ENCODE measurements around the gene SF3B6.
A peak's percentile ranks its signal among the peaks of the same experiment; 100 is the strongest.

SF3B6 gene

GRCh38 chr2:24076849-24077534 lies 866 bp upstream of the SF3B6 start:
- Histone ChIP-seq H3K4ac (ENCODE audit: low read length) (peak overlapping the region; percentile 53), H2BK15ac (ENCODE audit: low read length) (no peak overlapping the region), H2BK120ac (ENCODE audit: low read depth, low read length) (no peak overlapping the region), H3K27me3 (ENCODE audit: control insufficient read depth in 3 of 3, insufficient read depth in 3 of 3, low read depth in 1 of 3, low read length in 3 of 3) (no peaks in the 10 kb centered on the region), H3K9ac (ENCODE audit: low read depth, low read length, poor library complexity) (peak overlapping the region; percentile 82), H3K4me1 (ENCODE audit: control insufficient read depth in 2 of 2, insufficient read depth in 1 of 2, low read depth in 1 of 2, low read length in 2 of 2) (peaks cover 2 to 6% of the 10 kb centered on the region in 2 donors), H3K9me3 (replicated peaks in 1 of 2; ENCODE audit: control insufficient read depth in 2 of 2, insufficient read depth in 1 of 2, low read depth in 1 of 2, low read length in 2 of 2) (no peaks in the 10 kb centered on the region), H3K4me2 (ENCODE audit: insufficient read depth, low read length, poor library complexity, severe bottlenecking) (peak overlapping the region; percentile 84), H3K18ac (ENCODE audit: low read length) (peak overlapping the region; percentile 78), H2BK12ac (ENCODE audit: low read length) (no peak overlapping the region), H3K27ac (replicated peaks; ENCODE audit: low read length) (no peak overlapping the region), H3K79me1 (ENCODE audit: low read depth, low read length) (no peaks in the 10 kb centered on the region), H3K36me3 (replicated peaks in 1 of 2; ENCODE audit: control insufficient read depth in 2 of 2, insufficient read depth in 2 of 2, low read length in 2 of 2) (peaks cover 6 to 64% of the 10 kb centered on the region in 2 donors), H3K23ac (ENCODE audit: low read depth, low read length, poor library complexity) (peak overlapping the region; percentile 78), H4K91ac (ENCODE audit: low read depth, low read length, poor library complexity) (no peak overlapping the region), H2AK5ac (ENCODE audit: low read depth, low read length) (peak overlapping the region; percentile 95), H2AFZ (ENCODE audit: low read length) (peak overlapping the region; percentile 80), H3K14ac (ENCODE audit: low read length) (no peak overlapping the region), H3K4me3 (ENCODE audit: low read length in 2 of 2) (peak overlapping the region; percentile 83 to 89), H2BK5ac (ENCODE audit: low read length) (no peak overlapping the region), H4K8ac (ENCODE audit: low read depth, low read length) (peak overlapping the region; percentile 52)
- DNase-seq (ENCODE audit: low spot score), result no peak
- WGBS, 2 donors (ENCODE audit: extremely low coverage in 2 of 2, insufficient read length in 2 of 2, insufficient replicate concordance in 1 of 2), result no CpG with 5 or more reads among the region's 41 CpGs

DNA sequence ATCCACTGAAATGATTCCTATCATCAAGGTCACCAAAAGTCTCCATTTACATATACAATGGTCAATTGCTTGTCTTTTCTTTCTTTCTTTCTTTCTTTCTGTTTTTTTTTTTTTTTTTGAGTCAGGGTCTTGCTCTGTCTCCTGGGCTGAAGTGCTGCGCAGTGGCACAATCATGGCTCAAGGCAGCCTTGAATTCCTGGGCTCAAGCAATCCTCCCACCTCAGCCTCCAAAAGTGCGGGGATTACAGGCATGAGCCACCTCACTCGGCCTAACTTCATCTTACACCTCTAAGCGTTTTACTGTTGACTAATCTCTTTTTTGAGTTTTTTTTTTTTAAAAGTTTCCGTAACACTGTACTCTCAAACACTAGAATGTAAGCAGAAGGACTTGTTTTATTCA lies 867 bp downstream of the SF3B6 start:
- H2BK15ac ChIP-seq (ENCODE audit: low read length), result no peak overlapping the region
- H2BK12ac ChIP-seq (ENCODE audit: low read length), result no peak overlapping the region
- H2AK5ac ChIP-seq (ENCODE audit: low read depth, low read length), result no peak overlapping the region
- H4K91ac ChIP-seq (ENCODE audit: low read depth, low read length, poor library complexity), result no peak overlapping the region
- peak overlapping the region; percentile 11 for H3K4me2 ChIP-seq (ENCODE audit: insufficient read depth, low read length, poor library complexity, severe bottlenecking)
- H3K23ac ChIP-seq (ENCODE audit: low read depth, low read length, poor library complexity), result no peak overlapping the region
- no CpG with 5 or more reads among the region's 5 CpGs for WGBS, 2 donors (ENCODE audit: extremely low coverage in 2 of 2, insufficient read length in 2 of 2, insufficient replicate concordance in 1 of 2)
- no peak overlapping the region for H2BK5ac ChIP-seq (ENCODE audit: low read length)
- H3K14ac ChIP-seq (ENCODE audit: low read length), result no peak overlapping the region
- H2AFZ ChIP-seq (ENCODE audit: low read length), result no peak overlapping the region
- H3K36me3 ChIP-seq (replicated peaks in 1 of 2; ENCODE audit: control insufficient read depth in 2 of 2, insufficient read depth in 2 of 2, low read length in 2 of 2), result peaks cover under 1 to 71% of the 10 kb centered on the region in 2 donors
- H4K8ac ChIP-seq (ENCODE audit: low read depth, low read length), result no peak overlapping the region
- DNase-seq (ENCODE audit: low spot score), result no peak
- H3K27ac ChIP-seq (replicated peaks; ENCODE audit: low read length), result no peak overlapping the region
- peak overlapping the region in 1 of 2 donors; percentile 83 for H3K4me3 ChIP-seq (ENCODE audit: low read length in 2 of 2)
- H3K79me1 ChIP-seq (ENCODE audit: low read depth, low read length), result no peaks in the 10 kb centered on the region
- H2BK120ac ChIP-seq (ENCODE audit: low read depth, low read length), result no peak overlapping the region
- H3K27me3 ChIP-seq (ENCODE audit: control insufficient read depth in 3 of 3, insufficient read depth in 3 of 3, low read depth in 1 of 3, low read length in 3 of 3), result no peaks in the 10 kb centered on the region
- no peak overlapping the region for H3K9ac ChIP-seq (ENCODE audit: low read depth, low read length, poor library complexity)
- H3K4ac ChIP-seq (ENCODE audit: low read length), result no peak overlapping the region
- H3K9me3 ChIP-seq (replicated peaks in 1 of 2; ENCODE audit: control insufficient read depth in 2 of 2, insufficient read depth in 1 of 2, low read depth in 1 of 2, low read length in 2 of 2), result no peaks in the 10 kb centered on the region
- peaks cover 2 to 6% of the 10 kb centered on the region in 2 donors for H3K4me1 ChIP-seq (ENCODE audit: control insufficient read depth in 2 of 2, insufficient read depth in 1 of 2, low read depth in 1 of 2, low read length in 2 of 2)
- H3K18ac ChIP-seq (ENCODE audit: low read length), result no peak overlapping the region

GRCh38 chr2:24073816-24074215 lies 2.3 kb downstream of the SF3B6 start:
- Histone ChIP-seq H3K79me1 (ENCODE audit: low read depth, low read length) (no peaks in the 10 kb centered on the region), H3K36me3 (replicated peaks in 1 of 2; ENCODE audit: control insufficient read depth in 2 of 2, insufficient read depth in 2 of 2, low read length in 2 of 2) (peaks cover 7 to 72% of the 10 kb centered on the region in 2 donors), H2BK12ac (ENCODE audit: low read length) (no peak overlapping the region), H3K9ac (ENCODE audit: low read depth, low read length, poor library complexity) (no peak overlapping the region), H3K18ac (ENCODE audit: low read length) (no peak overlapping the region), H3K4me1 (ENCODE audit: control insufficient read depth in 2 of 2, insufficient read depth in 1 of 2, low read depth in 1 of 2, low read length in 2 of 2) (peaks cover 2 to 6% of the 10 kb centered on the region in 2 donors), H3K4me3 (ENCODE audit: low read length in 2 of 2) (no peak overlapping the region), H2BK120ac (ENCODE audit: low read depth, low read length) (no peak overlapping the region), H2AK5ac (ENCODE audit: low read depth, low read length) (no peak overlapping the region), H4K91ac (ENCODE audit: low read depth, low read length, poor library complexity) (no peak overlapping the region), H3K4ac (ENCODE audit: low read length) (no peak overlapping the region), H4K8ac (ENCODE audit: low read depth, low read length) (no peak overlapping the region), H2AFZ (ENCODE audit: low read length) (no peak overlapping the region), H2BK15ac (ENCODE audit: low read length) (no peak overlapping the region), H3K14ac (ENCODE audit: low read length) (no peak overlapping the region), H3K9me3 (replicated peaks in 1 of 2; ENCODE audit: control insufficient read depth in 2 of 2, insufficient read depth in 1 of 2, low read depth in 1 of 2, low read length in 2 of 2) (no peaks in the 10 kb centered on the region), H2BK5ac (ENCODE audit: low read length) (no peak overlapping the region), H3K4me2 (ENCODE audit: insufficient read depth, low read length, poor library complexity, severe bottlenecking) (no peak overlapping the region), H3K23ac (ENCODE audit: low read depth, low read length, poor library complexity) (no peak overlapping the region), H3K27ac (replicated peaks; ENCODE audit: low read length) (no peak overlapping the region), H3K27me3 (ENCODE audit: control insufficient read depth in 3 of 3, insufficient read depth in 3 of 3, low read depth in 1 of 3, low read length in 3 of 3) (no peaks in the 10 kb centered on the region)
- whole genome bisulfite sequencing, 2 donors (ENCODE audit: extremely low coverage in 2 of 2, insufficient read length in 2 of 2, insufficient replicate concordance in 1 of 2), result no CpG with 5 or more reads among the region's 6 CpGs
- no peak for DNase-seq (ENCODE audit: low spot score)

DNA sequence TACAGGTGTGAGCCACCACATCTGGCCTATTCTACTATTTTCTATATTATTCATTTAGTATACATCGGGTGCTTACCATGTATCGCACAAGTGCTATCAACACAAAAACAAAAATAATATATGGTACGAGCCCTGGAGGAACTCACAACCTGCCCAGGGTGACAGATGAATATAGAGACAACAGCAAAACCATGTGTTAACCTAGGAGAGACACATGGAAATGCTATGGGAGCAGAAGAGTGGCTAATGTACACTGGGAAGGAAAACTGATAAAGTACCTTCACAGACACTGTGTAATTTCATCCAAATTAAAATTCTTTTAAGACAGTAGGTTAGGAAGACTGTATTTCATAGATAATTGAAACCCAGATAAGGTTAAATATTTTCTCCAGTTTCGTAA lies 3.9 kb downstream of the SF3B6 start:
- peaks cover 2 to 6% of the 10 kb centered on the region in 2 donors for H3K4me1 ChIP-seq (ENCODE audit: control insufficient read depth in 2 of 2, insufficient read depth in 1 of 2, low read depth in 1 of 2, low read length in 2 of 2)
- H3K4me3 ChIP-seq (ENCODE audit: low read length in 2 of 2), result no peak overlapping the region
- H3K23ac ChIP-seq (ENCODE audit: low read depth, low read length, poor library complexity), result no peak overlapping the region
- no peaks in the 10 kb centered on the region for H3K27me3 ChIP-seq (ENCODE audit: control insufficient read depth in 3 of 3, insufficient read depth in 3 of 3, low read depth in 1 of 3, low read length in 3 of 3)
- H3K9me3 ChIP-seq (replicated peaks in 1 of 2; ENCODE audit: control insufficient read depth in 2 of 2, insufficient read depth in 1 of 2, low read depth in 1 of 2, low read length in 2 of 2), result no peaks in the 10 kb centered on the region
- no peak overlapping the region for H2BK12ac ChIP-seq (ENCODE audit: low read length)
- H3K4me2 ChIP-seq (ENCODE audit: insufficient read depth, low read length, poor library complexity, severe bottlenecking), result no peak overlapping the region
- no peak overlapping the region for H3K4ac ChIP-seq (ENCODE audit: low read length)
- H3K79me1 ChIP-seq (ENCODE audit: low read depth, low read length), result no peaks in the 10 kb centered on the region
- H3K14ac ChIP-seq (ENCODE audit: low read length), result no peak overlapping the region
- no peak for DNase-seq (ENCODE audit: low spot score)
- H3K27ac ChIP-seq (replicated peaks; ENCODE audit: low read length), result no peak overlapping the region
- no peak overlapping the region for H2AFZ ChIP-seq (ENCODE audit: low read length)
- no peak overlapping the region for H4K8ac ChIP-seq (ENCODE audit: low read depth, low read length)
- no CpG with 5 or more reads among the region's 4 CpGs for WGBS, 2 donors (ENCODE audit: extremely low coverage in 2 of 2, insufficient read length in 2 of 2, insufficient replicate concordance in 1 of 2)
- no peak overlapping the region for H4K91ac ChIP-seq (ENCODE audit: low read depth, low read length, poor library complexity)
- H3K9ac ChIP-seq (ENCODE audit: low read depth, low read length, poor library complexity), result no peak overlapping the region
- no peak overlapping the region for H2BK5ac ChIP-seq (ENCODE audit: low read length)
- peaks cover 9 to 74% of the 10 kb centered on the region in 2 donors for H3K36me3 ChIP-seq (replicated peaks in 1 of 2; ENCODE audit: control insufficient read depth in 2 of 2, insufficient read depth in 2 of 2, low read length in 2 of 2)
- H2BK15ac ChIP-seq (ENCODE audit: low read length), result no peak overlapping the region
- H3K18ac ChIP-seq (ENCODE audit: low read length), result no peak overlapping the region
- H2AK5ac ChIP-seq (ENCODE audit: low read depth, low read length), result no peak overlapping the region
- no peak overlapping the region for H2BK120ac ChIP-seq (ENCODE audit: low read depth, low read length)
